Suprapubic skin (tissue), 4 donors: ENCODE measurements around the gene CIRBP. TPM values are rescaled to one million over a fixed set of nuclear protein-coding genes. Genes with fewer than 3 reads are reported as not detected.

Experiments
- DNase-seq, 2 donors: peaks; one replicate each; pipeline ENCODE4 v3.0.0-alpha.2; 2019; ENCODE audit warnings: low spot score in 2 of 2
- H3K27ac ChIP-seq: fragments of 200-600 bp; sonication (generic); one replicate; pipeline ENCODE4 v1.5.1; 2019
- H3K27me3 ChIP-seq: fragments of 200-600 bp; sonication (generic); one replicate; pipeline ENCODE4 v1.5.1; 2019
- H3K36me3 ChIP-seq: fragments of 200-600 bp; sonication (generic); one replicate; pipeline ENCODE4 v1.5.1; 2019
- H3K4me1 ChIP-seq: fragments of 200-600 bp; sonication (generic); one replicate; pipeline ENCODE4 v1.5.1; 2019
- H3K4me3 ChIP-seq: fragments of 200-600 bp; sonication (generic); one replicate; pipeline ENCODE4 v1.5.1; 2019; ENCODE audit warnings: mild to moderate bottlenecking
- H3K9me3 ChIP-seq: fragments of 200-600 bp; sonication (generic); one replicate; pipeline ENCODE4 v1.5.1; 2019
- CTCF ChIP-seq, 2 donors: fragments of 200-600 bp in 1 of 2; fragments of 450-650 bp in 1 of 2; sonication (generic) in 1 of 2; IDR thresholded peaks; one replicate each; pipeline ENCODE4 v1.5.1; 2016 to 2019; ENCODE audit warnings: antibody characterized with exemption in 2 of 2, mild to moderate bottlenecking in 1 of 2, moderate library complexity in 1 of 2
- EP300 ChIP-seq: sonication (generic); formaldehyde crosslinking; IDR thresholded peaks from one replicate; pipeline ENCODE4 v1.6.1; 2017; ENCODE audit warnings: antibody characterized with exemption
- POLR2A ChIP-seq, 2 donors: fragments of 450-650 bp; IDR thresholded peaks; one replicate each; pipeline ENCODE4 v1.6.1; 2017; ENCODE audit warnings: antibody characterized with exemption in 2 of 2, mild to moderate bottlenecking in 2 of 2, moderate library complexity in 2 of 2
- POLR2AphosphoS5 ChIP-seq, 3 donors: sonication (generic); formaldehyde crosslinking; IDR thresholded peaks; one replicate each; pipeline ENCODE4 v1.6.1; 2017; ENCODE audit warnings: antibody characterized with exemption in 3 of 3
- WGBS: methylation state at CpG from one replicate; pipeline ENCODE4 v1.1.5; 2018; 5-methylcytosine and 5-hydroxymethylcytosine counted together
- total RNA-seq, 4 donors: library from RNA; depleted of rRNA; stranded (reverse); fragments of >200 nt; gene quantifications; one replicate each; pipeline ENCODE4 v1.1.0, GENCODE V29; 2016

CIRBP gene
- total RNA-seq, 4 donors from 2014 or later, result 338 to 672 (median 451) TPM

DNA sequence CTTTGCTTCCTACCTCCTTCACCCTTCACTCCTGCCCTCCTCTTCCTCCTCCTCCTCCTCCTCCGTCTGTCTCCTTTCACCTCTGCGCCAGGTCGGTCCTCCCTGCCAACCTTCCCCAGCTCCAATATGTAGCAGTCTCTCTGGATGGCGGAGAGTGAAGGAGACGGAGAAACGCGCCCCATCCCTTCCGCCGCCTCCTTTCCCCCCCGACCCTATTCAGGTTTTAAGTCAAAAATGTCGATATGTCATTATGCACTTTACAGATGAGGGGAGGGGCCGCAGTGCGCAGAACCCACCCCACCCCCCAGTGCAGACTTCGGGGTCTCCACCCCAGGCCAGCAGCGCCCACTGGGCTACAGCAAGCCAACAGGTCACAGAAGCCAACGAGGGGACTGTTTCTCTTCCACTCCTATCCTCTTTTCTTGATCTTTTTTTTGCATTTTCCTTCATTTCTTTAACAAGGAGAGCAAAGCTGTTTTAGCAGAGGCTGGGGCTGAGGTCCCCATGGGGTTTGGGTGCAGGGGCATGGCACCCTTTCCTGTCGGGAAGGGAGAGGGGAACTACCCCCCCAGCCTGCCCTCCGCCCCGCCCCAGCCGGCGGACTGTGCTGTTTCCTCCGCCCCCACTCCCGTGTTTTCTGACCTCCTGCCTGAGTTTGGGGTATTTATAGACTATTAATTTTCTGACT is 11.5 kb upstream of the CIRBP start:
- DNase-seq, result no peak
- WGBS, result 53% methylated on average over 23 of the region's 23 CpGs
- H3K4me1 ChIP-seq, result peaks cover 93% of the 10 kb centered on the region
- peak overlapping the region; percentile 31 for H3K4me3 ChIP-seq
- no peaks in the 10 kb centered on the region for H3K9me3 ChIP-seq
- H3K27me3 ChIP-seq, result no peaks in the 10 kb centered on the region
- TF ChIP-seq POLR2A (IDR thresholded peaks at IDR 0.05) (no peak), POLR2AphosphoS5 (IDR thresholded peaks at IDR 0.05) (no peak), CTCF (IDR thresholded peaks at IDR 0.05) (no peak), EP300 (no peak)
- H3K27ac ChIP-seq, result peak overlapping the region; percentile 92
- peaks cover 47% of the 10 kb centered on the region for H3K36me3 ChIP-seq

GRCh38 chr19:1258163-1258492 is 11.0 kb upstream of the CIRBP start:
- DNase-seq, result no peak
- H3K4me3 ChIP-seq, result peak overlapping the region; percentile 31
- H3K4me1 ChIP-seq, result peaks cover 93% of the 10 kb centered on the region
- no peak for TF ChIP-seq EP300
- no peak for TF ChIP-seq CTCF (IDR thresholded peaks at IDR 0.05)
- no peak for TF ChIP-seq POLR2AphosphoS5 (IDR thresholded peaks at IDR 0.05)
- TF ChIP-seq POLR2A (IDR thresholded peaks at IDR 0.05), result no peak
- 64% methylated on average over 7 of the region's 8 CpGs for WGBS
- H3K27me3 ChIP-seq, result no peaks in the 10 kb centered on the region
- H3K9me3 ChIP-seq, result no peaks in the 10 kb centered on the region
- H3K36me3 ChIP-seq, result peaks cover 47% of the 10 kb centered on the region
- peak overlapping the region; percentile 92 for H3K27ac ChIP-seq

DNA sequence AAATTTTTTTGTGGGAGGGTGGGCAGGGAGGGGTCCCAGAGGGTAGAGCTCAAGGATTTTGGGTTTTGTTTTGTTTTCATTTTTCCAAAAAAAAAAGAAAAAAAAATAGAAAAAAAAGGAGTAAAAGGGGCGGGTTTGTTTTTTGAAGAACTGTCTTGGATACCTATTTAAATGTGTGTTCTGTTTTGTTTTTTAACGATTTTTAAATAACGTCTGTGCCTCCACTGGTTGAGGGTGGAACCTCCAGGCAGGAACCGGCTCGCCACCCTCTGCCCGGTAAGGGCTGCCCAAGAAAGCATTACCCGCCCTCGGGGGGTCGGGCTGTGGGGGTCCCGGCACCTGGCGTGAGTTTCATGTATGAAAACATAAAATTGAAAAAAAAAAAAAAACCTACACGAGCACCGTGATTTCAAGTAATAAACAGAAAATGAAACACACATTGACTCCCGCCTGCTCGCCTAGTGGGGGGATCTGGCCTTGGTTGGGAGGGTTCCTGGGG is 10.4 kb upstream of the CIRBP start:
- Histone ChIP-seq H3K4me1 (peaks cover 92% of the 10 kb centered on the region), H3K27me3 (no peaks in the 10 kb centered on the region), H3K36me3 (peaks cover 45% of the 10 kb centered on the region), H3K9me3 (no peaks in the 10 kb centered on the region), H3K4me3 (peak overlapping the region; percentile 31), H3K27ac (peak overlapping the region; percentile 92)
- no peak for DNase-seq
- WGBS, result 10% methylated on average over 15 of the region's 15 CpGs
- TF ChIP-seq CTCF (IDR thresholded peaks at IDR 0.05), result no peak
- TF ChIP-seq EP300, result no peak
- no peak for TF ChIP-seq POLR2AphosphoS5 (IDR thresholded peaks at IDR 0.05)
- no peak for TF ChIP-seq POLR2A (IDR thresholded peaks at IDR 0.05)

- TF ChIP-seq EP300 (no peak), CTCF (IDR thresholded peaks at IDR 0.05) (no peak), POLR2A (IDR thresholded peaks at IDR 0.05) (peak in 1 of 2 donors; percentile 29), POLR2AphosphoS5 (IDR thresholded peaks at IDR 0.05) (peak in 1 of 3 donors; percentile 78)
- Histone ChIP-seq H3K9me3 (no peaks in the 10 kb centered on the region), H3K27me3 (no peaks in the 10 kb centered on the region), H3K27ac (peak overlapping the region; percentile 92), H3K4me1 (peaks cover 89% of the 10 kb centered on the region), H3K36me3 (peaks cover 39% of the 10 kb centered on the region), H3K4me3 (peak overlapping the region; percentile 31)
- WGBS, result 17% methylated on average over 6 of the region's 17 CpGs
- peak in 1 of 2 donors; percentile 89 for DNase-seq
Measured at GRCh38 chr19:1259206-1259875, 9.8 kb upstream of the CIRBP start.
